HCT116 (cell line): Measurements from ENCODE around the gene CADPS2. TPM values are rescaled to one million over a fixed set of nuclear protein-coding genes. Genes with fewer than 3 reads are reported as not detected.

Experiments
- ATAC-seq: fragments of 200-7000 bp; cut with Tn5 transposase; 2 replicates; pipeline ENCODE4 v1.9.1; 2020; ENCODE audit warnings: mild to moderate bottlenecking, moderate library complexity
- BruUV-seq: library from RNA; stranded (reverse); fragments of 400-500 nt; replicated peaks from 2 replicates; lab custom pipeline; 2021; lab: Mats Ljungman, UMichigan
- CTCF ChIA-PET: fragments of 300-600 bp; sonication (Branson Sonifier 250); formaldehyde crosslinking; loops from one replicate; lab custom pipeline; 2021; ENCODE audit warnings: antibody characterized with exemption; lab: Charles Lee
- POLR2A ChIA-PET: fragments of 300-600, 350-600 bp; sonication (Branson Sonifier 250); formaldehyde crosslinking; loops from one replicate; lab custom pipeline; 2021; ENCODE audit warnings: antibody characterized with exemption; lab: Charles Lee
- RAD21 ChIA-PET, 2 experiments: fragments of 300-600 bp; sonication (Branson Sonifier 250); formaldehyde crosslinking; loops; one replicate each; lab custom pipeline; 2023; ENCODE audit warnings: low total read pairs in 2 of 2; ENCODE audit not compliant: uncharacterized antibody in 2 of 2, unreplicated experiment in 2 of 2, low non-redundant PET in 1 of 2; lab: Charles Lee
- DNase-seq: peaks from one replicate; pipeline ENCODE4 v3.0.0-alpha.2; 2010; ENCODE audit warnings: low read depth, low spot score
- H2AFZ ChIP-seq: fragments of 200-600 bp; shearing (Covaris generic), sonication (generic); 2 replicates; pipeline ENCODE4 v1.6.1; 2017; ENCODE audit warnings: low read depth, mixed run types, mixed read lengths, antibody characterized with exemption, low read length; ENCODE audit not compliant: poor library complexity, severe bottlenecking
- H3K27ac ChIP-seq: 2 replicates; pipeline ENCODE4 v1.5.1; 2012; ENCODE audit warnings: low read depth, low read length
- H3K27me3 ChIP-seq: fragments of 200-600 bp; sonication (generic); 2 replicates; pipeline ENCODE4 v1.6.1; 2016; ENCODE audit warnings: mixed run types, low read length, mixed read lengths; ENCODE audit not compliant: insufficient read depth
- H3K36me3 ChIP-seq, 2 experiments: fragments of 200-500 bp in 1 of 2; fragments of 200-600 bp in 1 of 2; sonication (Bioruptor generic) in 1 of 2; sonication (generic) in 1 of 2; 2 replicates each; pipeline versions ENCODE4 v1.5.1 to v1.6.1; 2014 to 2016; ENCODE audit warnings: low read length in 2 of 2, inconsistent platforms in 1 of 2, mixed read lengths in 1 of 2, mixed run types in 1 of 2; ENCODE audit not compliant: insufficient read depth in 2 of 2, control insufficient read depth in 1 of 2
- H3K4me1 ChIP-seq, 2 experiments: fragments of 200-600 bp in 1 of 2; sonication (generic) in 1 of 2; 2 replicates each; pipeline versions ENCODE4 v1.5.1 to v1.6.1; 2012 to 2017; ENCODE audit warnings: low read length in 2 of 2, inconsistent platforms in 1 of 2, mild to moderate bottlenecking in 1 of 2, mixed read lengths in 1 of 2, mixed run types in 1 of 2, moderate library complexity in 1 of 2; ENCODE audit not compliant: insufficient read depth in 2 of 2, control insufficient read depth in 1 of 2
- H3K4me2 ChIP-seq: fragments of 200-600 bp; sonication (generic); 2 replicates; pipeline ENCODE4 v1.6.1; 2017; ENCODE audit warnings: mixed run types, low read length, mixed read lengths
- H3K4me3 ChIP-seq, 2 experiments: fragments of 200-600 bp in 1 of 2; sonication (generic) in 1 of 2; replicated peaks in 1 of 2; 2 replicates each; pipeline ENCODE4 v1.5.1; 2011 to 2016; ENCODE audit warnings: low read length in 2 of 2, control low read depth in 1 of 2, low read depth in 1 of 2, mild to moderate bottlenecking in 1 of 2, mixed read lengths in 1 of 2, mixed run types in 1 of 2
- H3K79me2 ChIP-seq: fragments of 200-600 bp; sonication (generic); 2 replicates; pipeline ENCODE4 v1.6.1; 2017; ENCODE audit warnings: mild to moderate bottlenecking, mixed run types, low read length, moderate library complexity, mixed read lengths; ENCODE audit not compliant: insufficient read depth
- H3K9ac ChIP-seq: fragments of 200-600 bp; sonication (generic); 2 replicates; pipeline ENCODE4 v1.6.1; 2016; ENCODE audit warnings: low read length, mixed read lengths
- H3K9me2 ChIP-seq: fragments of 200-600 bp; sonication (generic), shearing (Covaris generic); 2 replicates; pipeline ENCODE4 v1.6.1; 2017; ENCODE audit warnings: mixed run types, mild to moderate bottlenecking, moderate library complexity; ENCODE audit not compliant: insufficient read depth
- H3K9me3 ChIP-seq, 2 experiments: fragments of 200-500 bp in 1 of 2; fragments of 200-600 bp in 1 of 2; sonication (Bioruptor generic) in 1 of 2; sonication (generic) in 1 of 2; 2 replicates each; pipeline ENCODE4 v1.6.1; 2014 to 2017; ENCODE audit warnings: low read length in 2 of 2, mixed read lengths in 2 of 2, inconsistent platforms in 1 of 2, low read depth in 1 of 2, mild to moderate bottlenecking in 1 of 2, mixed run types in 1 of 2, moderate library complexity in 1 of 2; ENCODE audit not compliant: control insufficient read depth in 1 of 2, insufficient read depth in 1 of 2
- H4K20me1 ChIP-seq: fragments of 200-600 bp; sonication (generic), shearing (Covaris generic); 2 replicates; pipeline ENCODE4 v1.6.1; 2017; ENCODE audit warnings: mixed run types, mild to moderate bottlenecking, moderate library complexity; ENCODE audit not compliant: insufficient read depth
- CBX3 ChIP-seq: IDR thresholded peaks from 2 replicates; pipeline ENCODE4 v1.6.1; 2012; ENCODE audit warnings: low read depth
- EGR1 ChIP-seq: IDR thresholded peaks from 2 replicates; pipeline ENCODE4 v1.6.1; 2012; ENCODE audit warnings: low read depth
- ELF1 ChIP-seq: IDR thresholded peaks from 2 replicates; pipeline ENCODE4 v1.6.1; 2012; ENCODE audit warnings: low read depth, borderline replicate concordance
- EZH2 ChIP-seq: fragments of 200-600 bp; sonication (generic); IDR thresholded peaks from 2 replicates; pipeline ENCODE4 v1.6.1; 2017; ENCODE audit warnings: antibody characterized with exemption, mixed run types
- EZH2phosphoT487 ChIP-seq: fragments of 200-600 bp; IDR thresholded peaks from 2 replicates; pipeline ENCODE4 v1.6.1; 2018; ENCODE audit warnings: antibody characterized with exemption, borderline replicate concordance
- FOSL1 ChIP-seq: IDR thresholded peaks from 2 replicates; pipeline ENCODE4 v1.6.1; 2012; ENCODE audit warnings: low read depth
- JUND ChIP-seq: IDR thresholded peaks from 2 replicates; pipeline ENCODE4 v1.6.1; 2012
- MAX ChIP-seq: IDR thresholded peaks from 2 replicates; pipeline ENCODE4 v1.6.1; 2012
- POLR2A ChIP-seq: IDR thresholded peaks from 2 replicates; pipeline ENCODE4 v1.7.0; 2011; ENCODE audit warnings: borderline replicate concordance; ENCODE audit not compliant: insufficient read depth, insufficient read length; ENCODE audit errors: extremely low read depth
- RAD21 ChIP-seq: IDR thresholded peaks from 2 replicates; pipeline ENCODE4 v1.6.1; 2012; ENCODE audit warnings: low read depth, mild to moderate bottlenecking
- SIN3A ChIP-seq: IDR thresholded peaks from 2 replicates; pipeline ENCODE4 v1.6.1; 2012; ENCODE audit warnings: low read depth
- SP1 ChIP-seq: IDR thresholded peaks from 2 replicates; pipeline ENCODE4 v1.6.1; 2012; ENCODE audit warnings: low read depth
- SRF ChIP-seq: IDR thresholded peaks from 2 replicates; pipeline ENCODE4 v1.6.1; 2012; ENCODE audit warnings: low read depth
- TCF7L2 ChIP-seq: IDR thresholded peaks from 2 replicates; pipeline ENCODE4 v1.7.0; 2011; ENCODE audit warnings: borderline replicate concordance, inconsistent platforms; ENCODE audit not compliant: insufficient read depth, insufficient read length; ENCODE audit errors: extremely low read depth
- YY1 ChIP-seq: IDR thresholded peaks from 2 replicates; pipeline ENCODE4 v1.6.1; 2011; ENCODE audit warnings: low read length, low read depth, moderate library complexity, mild to moderate bottlenecking; ENCODE audit not compliant: insufficient replicate concordance; ENCODE audit errors: extremely low read depth
- ZNF274 ChIP-seq: fragments of 200-500 bp; sonication (Bioruptor generic); IDR thresholded peaks from 2 replicates; pipeline ENCODE4 v1.6.1; 2014; ENCODE audit warnings: mild to moderate bottlenecking, low read depth, low read length, inconsistent platforms
- intact Hi-C: fragments of 100-400 bp; cut with micrococcal nuclease; formaldehyde crosslinking; loops from 2 replicates; pipeline ENCODE4 v1.10.0; 2022
- total RNA-seq: library from RNA; stranded (reverse); gene quantifications from one replicate; pipeline ENCODE4 v1.2.1, GENCODE V29; 2021; ENCODE audit not compliant: unreplicated experiment
- TF ChIP-seq, protein P1 (sequence below): IDR thresholded peaks from 2 replicates; pipeline ENCODE4 v1.6.1; 2011; ENCODE audit warnings: mild to moderate bottlenecking, low read length, moderate library complexity; ENCODE audit not compliant: insufficient replicate concordance; ENCODE audit errors: extremely low read depth
- TF ChIP-seq, protein P2 (sequence below), 3 experiments: fragments of 200-600 bp in 1 of 3; sonication (generic) in 1 of 3; IDR thresholded peaks in 2 of 3; conservative IDR thresholded peaks in 1 of 3; 2 replicates each; pipeline ENCODE4 v1.5.1; 2012 to 2017; ENCODE audit warnings: low read depth in 2 of 3, low read length in 2 of 3, antibody characterized with exemption in 1 of 3, borderline replicate concordance in 1 of 3, control low read depth in 1 of 3, mild to moderate bottlenecking in 1 of 3, mixed read lengths in 1 of 3, mixed run types in 1 of 3, moderate library complexity in 1 of 3; ENCODE audit not compliant: insufficient read depth in 1 of 3
- TF ChIP-seq, protein P3 (sequence below): IDR thresholded peaks from 2 replicates; pipeline ENCODE4 v1.6.1; 2012; ENCODE audit warnings: low read depth

The CADPS2 gene
- total RNA-seq, 1 experiment from 2014 or later, result 7.5 TPM

GRCh38 chr7:122637784-122638183, 248.5 kb downstream of the CADPS2 start:
- no peak overlapping the region for H3K4me3 ChIP-seq
- no peaks in the 10 kb centered on the region for H3K27me3 ChIP-seq
- no peak overlapping the region for H3K27ac ChIP-seq
- H4K20me1 ChIP-seq, result no peaks in the 10 kb centered on the region
- no peak for ATAC-seq
- no peak overlapping the region for H3K9ac ChIP-seq
- no peaks in the 10 kb centered on the region for H3K79me2 ChIP-seq
- POLR2A ChIA-PET, result no interaction called here
- H3K9me2 ChIP-seq, result no peaks in the 10 kb centered on the region
- no peak for DNase-seq
- CTCF ChIA-PET, result no interaction called here
- no peak for TF ChIP-seq POLR2A
- TF ChIP-seq, protein P1, sequence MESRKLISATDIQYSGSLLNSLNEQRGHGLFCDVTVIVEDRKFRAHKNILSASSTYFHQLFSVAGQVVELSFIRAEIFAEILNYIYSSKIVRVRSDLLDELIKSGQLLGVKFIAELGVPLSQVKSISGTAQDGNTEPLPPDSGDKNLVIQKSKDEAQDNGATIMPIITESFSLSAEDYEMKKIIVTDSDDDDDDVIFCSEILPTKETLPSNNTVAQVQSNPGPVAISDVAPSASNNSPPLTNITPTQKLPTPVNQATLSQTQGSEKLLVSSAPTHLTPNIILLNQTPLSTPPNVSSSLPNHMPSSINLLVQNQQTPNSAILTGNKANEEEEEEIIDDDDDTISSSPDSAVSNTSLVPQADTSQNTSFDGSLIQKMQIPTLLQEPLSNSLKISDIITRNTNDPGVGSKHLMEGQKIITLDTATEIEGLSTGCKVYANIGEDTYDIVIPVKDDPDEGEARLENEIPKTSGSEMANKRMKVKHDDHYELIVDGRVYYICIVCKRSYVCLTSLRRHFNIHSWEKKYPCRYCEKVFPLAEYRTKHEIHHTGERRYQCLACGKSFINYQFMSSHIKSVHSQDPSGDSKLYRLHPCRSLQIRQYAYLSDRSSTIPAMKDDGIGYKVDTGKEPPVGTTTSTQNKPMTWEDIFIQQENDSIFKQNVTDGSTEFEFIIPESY, result no peak
- no peak for TF ChIP-seq RAD21
- TF ChIP-seq JUND, result no peak
- TF ChIP-seq EZH2phosphoT487, result no peak
- TF ChIP-seq, protein P2, sequence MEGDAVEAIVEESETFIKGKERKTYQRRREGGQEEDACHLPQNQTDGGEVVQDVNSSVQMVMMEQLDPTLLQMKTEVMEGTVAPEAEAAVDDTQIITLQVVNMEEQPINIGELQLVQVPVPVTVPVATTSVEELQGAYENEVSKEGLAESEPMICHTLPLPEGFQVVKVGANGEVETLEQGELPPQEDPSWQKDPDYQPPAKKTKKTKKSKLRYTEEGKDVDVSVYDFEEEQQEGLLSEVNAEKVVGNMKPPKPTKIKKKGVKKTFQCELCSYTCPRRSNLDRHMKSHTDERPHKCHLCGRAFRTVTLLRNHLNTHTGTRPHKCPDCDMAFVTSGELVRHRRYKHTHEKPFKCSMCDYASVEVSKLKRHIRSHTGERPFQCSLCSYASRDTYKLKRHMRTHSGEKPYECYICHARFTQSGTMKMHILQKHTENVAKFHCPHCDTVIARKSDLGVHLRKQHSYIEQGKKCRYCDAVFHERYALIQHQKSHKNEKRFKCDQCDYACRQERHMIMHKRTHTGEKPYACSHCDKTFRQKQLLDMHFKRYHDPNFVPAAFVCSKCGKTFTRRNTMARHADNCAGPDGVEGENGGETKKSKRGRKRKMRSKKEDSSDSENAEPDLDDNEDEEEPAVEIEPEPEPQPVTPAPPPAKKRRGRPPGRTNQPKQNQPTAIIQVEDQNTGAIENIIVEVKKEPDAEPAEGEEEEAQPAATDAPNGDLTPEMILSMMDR (IDR thresholded peaks at IDR 0.05 in 2 of 3, conservative IDR thresholded peaks at IDR 0.05 in 1 of 3; ENCODE audit: borderline replicate concordance in 1 of 3, insufficient read depth in 1 of 3, low read depth in 2 of 3, low read length in 2 of 3), result no peak
- TF ChIP-seq CBX3, result no peak
- no peak for TF ChIP-seq ZNF274
- no peak for TF ChIP-seq SIN3A
- TF ChIP-seq MAX, result no peak
- TF ChIP-seq TCF7L2, result no peak
- no peak for TF ChIP-seq SP1
- TF ChIP-seq, protein P3, sequence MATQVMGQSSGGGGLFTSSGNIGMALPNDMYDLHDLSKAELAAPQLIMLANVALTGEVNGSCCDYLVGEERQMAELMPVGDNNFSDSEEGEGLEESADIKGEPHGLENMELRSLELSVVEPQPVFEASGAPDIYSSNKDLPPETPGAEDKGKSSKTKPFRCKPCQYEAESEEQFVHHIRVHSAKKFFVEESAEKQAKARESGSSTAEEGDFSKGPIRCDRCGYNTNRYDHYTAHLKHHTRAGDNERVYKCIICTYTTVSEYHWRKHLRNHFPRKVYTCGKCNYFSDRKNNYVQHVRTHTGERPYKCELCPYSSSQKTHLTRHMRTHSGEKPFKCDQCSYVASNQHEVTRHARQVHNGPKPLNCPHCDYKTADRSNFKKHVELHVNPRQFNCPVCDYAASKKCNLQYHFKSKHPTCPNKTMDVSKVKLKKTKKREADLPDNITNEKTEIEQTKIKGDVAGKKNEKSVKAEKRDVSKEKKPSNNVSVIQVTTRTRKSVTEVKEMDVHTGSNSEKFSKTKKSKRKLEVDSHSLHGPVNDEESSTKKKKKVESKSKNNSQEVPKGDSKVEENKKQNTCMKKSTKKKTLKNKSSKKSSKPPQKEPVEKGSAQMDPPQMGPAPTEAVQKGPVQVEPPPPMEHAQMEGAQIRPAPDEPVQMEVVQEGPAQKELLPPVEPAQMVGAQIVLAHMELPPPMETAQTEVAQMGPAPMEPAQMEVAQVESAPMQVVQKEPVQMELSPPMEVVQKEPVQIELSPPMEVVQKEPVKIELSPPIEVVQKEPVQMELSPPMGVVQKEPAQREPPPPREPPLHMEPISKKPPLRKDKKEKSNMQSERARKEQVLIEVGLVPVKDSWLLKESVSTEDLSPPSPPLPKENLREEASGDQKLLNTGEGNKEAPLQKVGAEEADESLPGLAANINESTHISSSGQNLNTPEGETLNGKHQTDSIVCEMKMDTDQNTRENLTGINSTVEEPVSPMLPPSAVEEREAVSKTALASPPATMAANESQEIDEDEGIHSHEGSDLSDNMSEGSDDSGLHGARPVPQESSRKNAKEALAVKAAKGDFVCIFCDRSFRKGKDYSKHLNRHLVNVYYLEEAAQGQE, result no peak
- TF ChIP-seq EGR1, result no peak
- TF ChIP-seq EZH2, result no peak
- no peak for TF ChIP-seq YY1
- no peak for TF ChIP-seq ELF1
- TF ChIP-seq SRF, result no peak
- no peak for TF ChIP-seq FOSL1
- TF ChIP-seq, all 23 proteins: peak for 0
- RAD21 ChIA-PET, result no interaction called here
- no peaks in the 10 kb centered on the region for H3K9me3 ChIP-seq
- intact Hi-C loops, result no loop called here
- no peaks in the 10 kb centered on the region for H3K4me1 ChIP-seq
- no peak overlapping the region for H2AFZ ChIP-seq
- no peaks in the 10 kb centered on the region for H3K36me3 ChIP-seq
- BruUV-seq, result no TSS peak
- H3K4me2 ChIP-seq, result no peak overlapping the region
